ENCODE data around the gene SLC1A3. TPM values are rescaled to one million over a fixed set of nuclear protein-coding genes. Genes with fewer than 3 reads are reported as not detected.

The SLC1A3 gene
- total and polyA plus RNA-seq, 2 of the 4 experiments (the other 2 are of a cell fraction), result 0.27 to 1.3 TPM

DNA sequence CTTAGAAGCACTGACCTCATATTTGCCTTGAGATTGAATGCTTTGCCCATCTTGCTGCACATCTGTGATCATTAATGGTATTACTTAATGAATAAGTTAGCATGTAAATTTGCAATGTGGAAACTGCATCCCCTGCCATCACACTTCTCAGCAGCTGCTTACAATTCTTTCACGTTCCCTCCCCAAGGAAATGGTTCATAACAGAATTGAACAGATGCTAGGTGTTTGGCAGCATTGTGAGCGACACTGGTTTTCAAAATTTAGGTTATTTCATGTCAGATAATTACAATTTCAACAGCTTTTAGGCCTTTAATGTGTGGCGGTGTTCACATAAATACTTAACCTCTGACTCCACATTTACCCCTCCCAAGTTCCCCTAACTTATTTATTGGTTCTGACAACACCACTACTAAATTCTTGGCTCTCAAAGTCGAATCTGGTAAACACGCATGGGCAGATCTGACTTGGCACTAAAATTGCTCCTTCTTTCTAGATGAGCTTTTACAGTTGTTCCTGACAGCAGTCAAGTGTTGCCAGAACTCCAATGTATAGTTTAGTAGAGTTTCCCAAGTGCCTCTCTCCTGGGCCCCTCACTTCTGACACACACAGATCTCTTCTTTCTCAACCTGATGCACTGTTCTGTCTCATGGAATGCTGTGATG is 46.8 kb downstream of the SLC1A3 start:
- Histone ChIP-seq H3K27ac (ENCODE audit: insufficient read depth, low read length) (no peak overlapping the region), H2BK15ac (ENCODE audit: low read depth, low read length) (no peak overlapping the region), H3K9me1 (ENCODE audit: insufficient read depth, low read length) (peaks cover 16% of the 10 kb centered on the region; the same call in 1 of the 2 replicates), H4K91ac (ENCODE audit: insufficient read depth, low read depth, low read length) (no peak overlapping the region), H3K4me2 (ENCODE audit: low read depth, low read length) (no peak overlapping the region), H3K9ac (ENCODE audit: low read depth, low read length) (no peak overlapping the region), H2AFZ (replicated peaks; ENCODE audit: low read length, poor library complexity) (no peak overlapping the region), H2BK120ac (ENCODE audit: low read depth, low read length) (no peak overlapping the region), H3K18ac (ENCODE audit: low read depth, low read length) (no peak overlapping the region), H2BK5ac (ENCODE audit: low read depth, low read length, poor library complexity, severe bottlenecking) (no peak overlapping the region), H4K8ac (ENCODE audit: low read depth in 2 of 2, low read length in 2 of 2) (no peak overlapping the region), H3K23ac (ENCODE audit: low read depth, low read length) (no peak overlapping the region), H3K4me3 (ENCODE audit: insufficient read depth, low read depth, low read length) (no peak overlapping the region), H3K79me1 (ENCODE audit: low read depth in 1 of 2, low read length in 2 of 2) (no peaks in the 10 kb centered on the region), H3K9me3 (ENCODE audit: control insufficient read depth, insufficient read depth, low read length) (no peaks in the 10 kb centered on the region), H2AK9ac (replicated peaks; ENCODE audit: low read depth, low read length, poor library complexity) (no peak overlapping the region), H3K14ac (replicated peaks; ENCODE audit: low read depth, low read length) (no peak overlapping the region), H3K36me3 (ENCODE audit: control insufficient read depth, insufficient read depth, low read length) (no peaks in the 10 kb centered on the region), H3K56ac (ENCODE audit: extremely low read depth, insufficient read depth, low read length) (no peak overlapping the region), H2AK5ac (ENCODE audit: low read depth, low read length) (no peak overlapping the region), H4K20me1 (ENCODE audit: insufficient read depth, low read length) (no peaks in the 10 kb centered on the region), H2BK20ac (ENCODE audit: low read depth, low read length) (no peak overlapping the region), H3K4me1 (ENCODE audit: control insufficient read depth, insufficient read depth, low read length) (peaks cover 4% of the 10 kb centered on the region), H4K5ac (ENCODE audit: low read depth, low read length) (no peak overlapping the region), H3K4ac (ENCODE audit: low read depth, low read length) (no peak overlapping the region), H3K27me3 (ENCODE audit: control insufficient read depth, insufficient read depth, low read length) (peaks cover 3% of the 10 kb centered on the region)
- no TSS peak for BruUV-seq (replicated peaks)
- intact Hi-C loops (cut with micrococcal nuclease) (no loop called here), dilution Hi-C loops (cut with HindIII; ENCODE audit: low sequenced_read_pairs, unreplicated experiment) (no loop called here), in situ Hi-C loops (cut with MboI; ENCODE audit: low sequenced_read_pairs) (no loop called here)
- 50% methylated on average over 1 of the region's 5 CpGs; no CpG with 5 or more reads in 1 of the 2 experiments for WGBS, 2 experiments (ENCODE audit: extremely low coverage in 2 of 2, insufficient read length in 1 of 2)
- CTCF ChIA-PET, result no interaction called here
- DNase-seq, result no peak
- no peak for TF ChIP-seq BHLHE40 (IDR thresholded peaks at IDR 0.05; ENCODE audit: low read depth, low read length)
- TF ChIP-seq MAFK (IDR thresholded peaks at IDR 0.05; ENCODE audit: low read depth, low read length), result no peak
- TF ChIP-seq RCOR1 (IDR thresholded peaks at IDR 0.05; ENCODE audit: insufficient replicate concordance, low read length), result no peak
- ATAC-seq (ENCODE audit: low read depth), result no peak
- POLR2A ChIA-PET (ENCODE audit: unreplicated experiment), result no interaction called here
